ENCODE results near the gene RBM38.
"Not testable (repeated sequence)": the region's sequence is repeated elsewhere in the genome, so short reads cannot be mapped to it uniquely, and the experiment has no call there.

The RBM38 gene

DNA sequence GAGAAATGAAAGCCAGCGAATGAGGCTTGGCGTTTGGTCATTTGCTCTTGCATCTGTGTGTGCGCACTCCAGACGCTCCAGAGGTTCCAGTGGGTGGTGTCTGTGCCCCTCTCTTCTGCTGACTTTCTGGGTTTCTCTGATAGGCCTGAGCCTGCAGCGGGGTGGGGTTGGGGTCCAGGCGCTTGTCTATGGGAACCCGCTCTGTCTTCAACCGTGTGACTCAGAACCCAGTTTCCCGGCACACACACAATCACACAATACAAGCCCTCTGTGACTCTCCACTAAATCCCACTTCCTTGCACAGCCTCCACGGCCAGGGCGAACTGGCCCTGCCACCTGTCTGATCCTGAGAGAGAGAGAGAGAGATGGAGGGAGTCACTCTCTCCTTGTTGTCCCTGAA is 24.6 kb downstream of the RBM38 start:
- Mint-ChIP-seq H3K27ac (no peak overlapping the region), H3K4me3 (no peak overlapping the region), H3K27me3 (ENCODE audit: low read depth) (peaks cover 27% of the 10 kb centered on the region), H3K4me1 (peaks cover 13% of the 10 kb centered on the region), H3K36me3 (ENCODE audit: low read depth) (no peaks in the 10 kb centered on the region), H3K9me3 (no peaks in the 10 kb centered on the region)
- TF ChIP-seq, protein P1, sequence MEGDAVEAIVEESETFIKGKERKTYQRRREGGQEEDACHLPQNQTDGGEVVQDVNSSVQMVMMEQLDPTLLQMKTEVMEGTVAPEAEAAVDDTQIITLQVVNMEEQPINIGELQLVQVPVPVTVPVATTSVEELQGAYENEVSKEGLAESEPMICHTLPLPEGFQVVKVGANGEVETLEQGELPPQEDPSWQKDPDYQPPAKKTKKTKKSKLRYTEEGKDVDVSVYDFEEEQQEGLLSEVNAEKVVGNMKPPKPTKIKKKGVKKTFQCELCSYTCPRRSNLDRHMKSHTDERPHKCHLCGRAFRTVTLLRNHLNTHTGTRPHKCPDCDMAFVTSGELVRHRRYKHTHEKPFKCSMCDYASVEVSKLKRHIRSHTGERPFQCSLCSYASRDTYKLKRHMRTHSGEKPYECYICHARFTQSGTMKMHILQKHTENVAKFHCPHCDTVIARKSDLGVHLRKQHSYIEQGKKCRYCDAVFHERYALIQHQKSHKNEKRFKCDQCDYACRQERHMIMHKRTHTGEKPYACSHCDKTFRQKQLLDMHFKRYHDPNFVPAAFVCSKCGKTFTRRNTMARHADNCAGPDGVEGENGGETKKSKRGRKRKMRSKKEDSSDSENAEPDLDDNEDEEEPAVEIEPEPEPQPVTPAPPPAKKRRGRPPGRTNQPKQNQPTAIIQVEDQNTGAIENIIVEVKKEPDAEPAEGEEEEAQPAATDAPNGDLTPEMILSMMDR (IDR thresholded peaks at IDR 0.05; ENCODE audit: unreplicated experiment in 3 of 3): no peak

DNA sequence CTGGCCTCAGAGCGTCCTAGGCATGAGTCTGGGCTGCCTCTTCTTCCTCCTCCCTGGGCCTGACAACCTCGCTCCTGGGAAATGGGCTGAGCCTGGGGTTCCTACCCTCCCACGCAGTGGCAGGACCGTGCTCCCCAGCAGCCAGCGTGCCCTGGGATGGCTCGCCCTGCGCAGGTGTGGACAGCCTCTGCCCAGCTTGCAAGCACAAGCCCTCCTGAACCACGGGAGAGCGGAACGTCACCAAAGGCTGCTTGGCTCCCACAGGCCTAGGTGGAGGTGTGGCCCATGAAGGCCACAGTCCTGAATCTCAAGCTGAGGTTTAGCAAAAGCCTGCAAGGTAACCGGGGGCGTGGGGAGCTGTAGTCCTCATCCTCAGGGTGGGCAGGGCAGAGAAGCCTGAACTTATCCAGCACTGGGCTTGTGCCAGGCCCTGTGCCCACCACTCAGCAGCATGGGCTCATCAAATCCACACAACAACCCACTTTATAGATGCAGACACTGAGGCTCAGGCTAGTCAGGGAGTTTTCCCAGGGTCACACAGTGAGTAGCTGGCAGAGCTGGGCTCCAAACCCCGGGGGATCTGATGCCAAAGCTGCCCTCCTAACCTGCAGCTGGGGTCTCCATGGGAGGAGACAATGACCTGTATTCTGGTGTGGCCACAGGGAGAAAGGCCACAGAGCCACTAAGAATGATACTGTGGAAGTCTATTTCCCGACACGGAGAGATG is 25.3 kb downstream of the RBM38 start:
- Mint-ChIP-seq H3K4me3 (no peak overlapping the region), H3K9me3 (no peaks in the 10 kb centered on the region), H3K27me3 (ENCODE audit: low read depth) (peaks cover 27% of the 10 kb centered on the region), H3K36me3 (ENCODE audit: low read depth) (no peaks in the 10 kb centered on the region), H3K4me1 (peaks cover 13% of the 10 kb centered on the region), H3K27ac (no peak overlapping the region)
- TF ChIP-seq, protein P1 (IDR thresholded peaks at IDR 0.05; ENCODE audit: unreplicated experiment in 3 of 3): no peak

DNA sequence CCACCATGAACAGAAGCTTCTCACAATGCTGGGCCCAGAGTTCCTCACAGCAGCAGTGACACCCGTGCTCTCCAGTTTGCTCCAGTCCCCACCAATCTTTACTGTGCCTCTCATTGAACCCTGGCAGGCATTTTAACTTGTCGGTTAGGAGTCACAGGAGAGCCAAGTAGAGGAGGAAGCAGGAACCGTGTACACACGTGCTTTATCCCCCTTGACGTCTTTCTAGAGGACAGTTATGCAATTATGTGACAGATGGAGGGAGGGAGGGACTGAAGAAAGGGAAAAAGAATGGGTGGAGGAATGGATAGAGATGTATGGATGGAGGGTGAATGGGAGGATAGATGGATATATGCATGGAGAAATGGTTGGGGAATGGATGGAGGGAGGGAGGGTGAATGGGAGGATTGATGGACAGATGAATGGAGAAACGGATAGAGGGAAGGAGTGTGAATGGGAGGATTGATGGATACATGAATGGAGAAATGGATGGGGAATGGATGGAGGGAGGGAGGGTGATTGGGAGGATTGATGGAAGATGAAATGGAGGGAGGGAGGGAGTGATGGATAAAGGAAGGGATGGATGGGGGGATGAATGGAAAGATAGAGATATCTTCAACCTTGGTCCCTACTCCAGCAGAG is 26.0 kb downstream of the RBM38 start:
- no peak overlapping the region for H3K27ac Mint-ChIP-seq
- TF ChIP-seq, protein P1 (IDR thresholded peaks at IDR 0.05; ENCODE audit: unreplicated experiment in 3 of 3): no peak
- H3K4me3 Mint-ChIP-seq: no peak overlapping the region
- no peaks in the 10 kb centered on the region for H3K9me3 Mint-ChIP-seq
- H3K4me1 Mint-ChIP-seq: peaks cover 13% of the 10 kb centered on the region
- peaks cover 27% of the 10 kb centered on the region for H3K27me3 Mint-ChIP-seq (ENCODE audit: low read depth)
- no peaks in the 10 kb centered on the region for H3K36me3 Mint-ChIP-seq (ENCODE audit: low read depth)

DNA sequence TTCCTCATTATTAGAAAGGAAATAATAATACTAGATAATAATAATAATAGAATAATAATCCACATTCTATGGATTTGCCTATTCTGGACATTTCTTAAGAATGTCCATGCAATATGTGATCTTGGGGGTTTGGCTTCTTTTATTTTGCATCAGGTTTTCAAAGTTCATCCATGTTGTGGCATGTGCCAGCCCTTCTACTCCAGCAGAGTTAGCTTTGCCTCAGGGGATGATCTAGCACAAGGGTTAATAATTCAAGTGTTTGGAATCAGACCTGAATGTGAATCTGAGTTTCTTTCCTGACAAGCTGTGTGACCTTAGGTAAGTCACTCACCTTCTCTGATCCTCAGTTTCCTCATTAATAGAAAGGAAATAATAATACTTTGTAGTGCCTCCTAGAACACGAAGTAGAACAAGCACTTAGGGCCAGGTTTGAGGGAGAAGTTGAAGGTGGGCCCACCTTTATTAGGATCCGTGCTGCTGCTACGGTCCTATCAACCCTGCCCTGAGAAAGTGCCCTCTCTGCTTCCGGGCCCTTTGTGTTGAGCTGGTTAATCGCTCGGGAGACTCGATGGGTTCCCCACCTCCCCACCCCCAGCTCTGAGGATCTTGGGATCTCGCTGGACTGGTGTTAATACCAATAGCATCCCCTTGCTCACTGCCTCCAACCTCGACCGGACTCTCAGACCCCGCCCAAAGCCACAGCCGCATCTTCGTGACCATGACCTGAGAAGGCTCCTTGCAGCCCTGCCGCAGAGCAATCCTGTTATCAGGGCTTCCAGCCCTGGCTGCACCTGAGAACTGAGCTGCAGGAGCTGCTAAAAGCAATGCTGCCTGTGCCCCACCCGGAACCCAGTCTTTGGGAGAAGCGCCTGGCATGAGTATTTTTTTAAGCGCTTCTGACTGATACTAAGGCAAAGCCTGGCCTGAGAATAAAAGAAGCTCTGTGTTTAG is 26.9 kb downstream of the RBM38 start:
- H3K27me3 Mint-ChIP-seq (ENCODE audit: low read depth): peaks cover 27% of the 10 kb centered on the region
- peaks cover 13% of the 10 kb centered on the region for H3K4me1 Mint-ChIP-seq
- H3K4me3 Mint-ChIP-seq: no peak overlapping the region
- no peaks in the 10 kb centered on the region for H3K9me3 Mint-ChIP-seq
- no peak overlapping the region for H3K27ac Mint-ChIP-seq
- no peaks in the 10 kb centered on the region for H3K36me3 Mint-ChIP-seq (ENCODE audit: low read depth)
- TF ChIP-seq, protein P1 (IDR thresholded peaks at IDR 0.05; ENCODE audit: unreplicated experiment in 3 of 3): no peak

DNA sequence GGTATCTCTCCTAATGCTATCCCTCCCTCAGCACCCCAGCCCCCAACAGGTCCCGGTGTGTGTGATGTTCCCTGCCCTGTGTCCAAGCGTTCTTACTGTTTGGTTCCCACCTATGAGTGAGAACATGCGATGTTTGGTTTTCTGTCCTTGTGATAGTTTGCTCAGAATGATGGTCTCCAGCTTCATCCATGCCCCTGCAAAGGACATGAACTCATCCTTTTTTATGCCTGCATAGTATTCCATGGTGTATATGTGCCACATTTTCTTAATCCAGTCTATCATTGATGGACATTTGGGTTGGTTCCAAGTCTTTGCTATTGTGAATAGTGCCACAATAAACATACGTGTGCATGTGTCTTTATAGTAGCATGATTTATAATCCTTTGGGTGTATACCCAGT is 28.3 kb downstream of the RBM38 start:
- H3K36me3 Mint-ChIP-seq (ENCODE audit: low read depth); H3K4me3 Mint-ChIP-seq; H3K27ac Mint-ChIP-seq; H3K9me3 Mint-ChIP-seq: not testable (repeated sequence)
- peaks cover 27% of the 10 kb centered on the region for H3K27me3 Mint-ChIP-seq (ENCODE audit: low read depth)
- H3K4me1 Mint-ChIP-seq: peaks cover 16% of the 10 kb centered on the region

DNA sequence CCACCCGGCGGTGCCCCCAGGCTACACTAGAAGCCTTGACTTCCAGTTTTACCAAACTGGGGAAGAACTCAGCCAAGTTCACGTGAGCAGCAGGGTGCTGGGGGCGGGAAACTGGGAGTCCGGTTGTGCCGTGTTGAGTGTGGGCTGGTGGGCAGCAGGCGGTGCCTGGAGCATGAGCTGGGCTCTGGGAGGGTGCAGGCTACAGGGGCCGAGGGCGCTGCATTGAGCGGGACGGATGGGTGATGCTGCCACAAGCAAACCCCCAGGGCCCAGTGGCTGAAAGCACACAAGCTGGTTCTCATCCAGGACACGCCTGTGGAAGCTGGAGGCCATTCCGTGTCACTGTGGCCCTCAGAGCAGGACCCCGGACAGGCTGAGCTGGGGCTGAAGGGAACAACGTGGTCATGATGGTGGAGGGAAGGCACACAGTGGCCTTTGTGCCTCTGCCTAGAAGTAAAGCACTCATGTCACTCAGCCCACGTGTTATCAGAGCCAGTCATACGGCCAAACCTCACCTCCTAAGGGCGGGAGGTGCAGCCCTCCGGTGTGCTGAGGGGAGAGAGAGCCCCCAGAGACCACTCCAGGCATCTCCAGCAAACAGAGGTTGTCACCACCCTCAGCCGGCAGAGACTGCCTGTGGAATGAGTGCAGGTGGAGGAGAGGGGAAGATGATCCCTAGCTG is 29.5 kb downstream of the RBM38 start:
- Mint-ChIP-seq H3K4me1 (peaks cover 22% of the 10 kb centered on the region), H3K4me3 (no peak overlapping the region), H3K36me3 (ENCODE audit: low read depth) (no peaks in the 10 kb centered on the region), H3K27me3 (ENCODE audit: low read depth) (peaks cover 25% of the 10 kb centered on the region), H3K9me3 (no peaks in the 10 kb centered on the region), H3K27ac (no peak overlapping the region)
- TF ChIP-seq, protein P1 (IDR thresholded peaks at IDR 0.05; ENCODE audit: unreplicated experiment in 3 of 3): no peak
